HUES64 (cell line): ENCODE results near the gene RGP1.

ENCODE experiments used
- H3K27ac ChIP-seq: 2 replicates; pipeline ENCODE4 v1.7.0; 2013; ENCODE audit warnings: low read depth, low read length, inconsistent platforms
- H3K27me3 ChIP-seq: 2 replicates; pipeline ENCODE4 v1.6.1; 2013; ENCODE audit warnings: mild to moderate bottlenecking, low read length; ENCODE audit not compliant: insufficient read depth
- H3K36me3 ChIP-seq: 2 replicates; pipeline ENCODE4 v1.6.1; 2013; ENCODE audit warnings: mild to moderate bottlenecking, low read length; ENCODE audit not compliant: insufficient read depth
- H3K4me1 ChIP-seq: 2 replicates; pipeline ENCODE4 v1.6.1; 2013; ENCODE audit warnings: mild to moderate bottlenecking, low read length, moderate library complexity; ENCODE audit not compliant: insufficient read depth
- H3K4me3 ChIP-seq: 2 replicates; pipeline ENCODE4 v1.5.1; 2013; ENCODE audit warnings: mild to moderate bottlenecking, low read length, moderate library complexity
- H3K9ac ChIP-seq: 2 replicates; pipeline ENCODE4 v1.6.1; 2013; ENCODE audit warnings: mild to moderate bottlenecking, low read depth, low read length
- H3K9me3 ChIP-seq: 2 replicates; pipeline ENCODE4 v1.6.1; 2013; ENCODE audit warnings: low read depth, low read length; ENCODE audit not compliant: insufficient read depth
- WGBS: fragments of 150-250, 120-280 bp; methylation state at CpG from one replicate; pipeline ENCODE4 v1.1.7; 2013; ENCODE audit warnings: missing lambda C conversion rate; 5-methylcytosine and 5-hydroxymethylcytosine counted together

Gene RGP1

GRCh38 chr9:35792826-35793225 lies 43.7 kb downstream of the RGP1 start:
- Histone ChIP-seq H3K4me1 (peaks cover 6% of the 10 kb centered on the region), H3K4me3 (no peak overlapping the region), H3K36me3 (no peaks in the 10 kb centered on the region), H3K27me3 (peaks cover 5% of the 10 kb centered on the region), H3K9ac (no peak overlapping the region), H3K27ac (no peak overlapping the region), H3K9me3 (no peaks in the 10 kb centered on the region)
- WGBS = 94% methylated on average over 14 of the region's 14 CpGs

GRCh38 chr9:35793461-35793860 lies 44.4 kb downstream of the RGP1 start:
- Histone ChIP-seq H3K27me3 (peaks cover 5% of the 10 kb centered on the region), H3K36me3 (no peaks in the 10 kb centered on the region), H3K4me3 (no peak overlapping the region), H3K27ac (no peak overlapping the region), H3K9me3 (no peaks in the 10 kb centered on the region), H3K9ac (no peak overlapping the region), H3K4me1 (peaks cover 6% of the 10 kb centered on the region)
- WGBS = 80% methylated on average over 2 of the region's 2 CpGs

GRCh38 chr9:35795695-35796094 lies 46.6 kb downstream of the RGP1 start:
- Histone ChIP-seq H3K4me3 (no peak overlapping the region), H3K9me3 (no peaks in the 10 kb centered on the region), H3K4me1 (peaks cover 2% of the 10 kb centered on the region), H3K27me3 (peaks cover 2% of the 10 kb centered on the region), H3K9ac (no peak overlapping the region), H3K36me3 (no peaks in the 10 kb centered on the region), H3K27ac (no peak overlapping the region)

GRCh38 chr9:35797311-35798109 lies 48.4 kb downstream of the RGP1 start:
- H3K4me1 ChIP-seq = no peaks in the 10 kb centered on the region
- H3K9ac ChIP-seq = no peak overlapping the region
- H3K27me3 ChIP-seq = no peaks in the 10 kb centered on the region
- no peak overlapping the region for H3K4me3 ChIP-seq
- peaks cover 5% of the 10 kb centered on the region for H3K36me3 ChIP-seq
- H3K9me3 ChIP-seq = no peaks in the 10 kb centered on the region
- no peak overlapping the region for H3K27ac ChIP-seq
- WGBS = 95% methylated on average over 4 of the region's 6 CpGs

GRCh38 chr9:35798658-35799374 lies 49.7 kb downstream of the RGP1 start:
- no peaks in the 10 kb centered on the region for H3K9me3 ChIP-seq
- WGBS = 90% methylated on average over 4 of the region's 4 CpGs
- H3K4me1 ChIP-seq = no peaks in the 10 kb centered on the region
- no peak overlapping the region for H3K9ac ChIP-seq
- no peaks in the 10 kb centered on the region for H3K27me3 ChIP-seq
- H3K36me3 ChIP-seq = peaks cover 10% of the 10 kb centered on the region
- H3K4me3 ChIP-seq = no peak overlapping the region
- H3K27ac ChIP-seq = no peak overlapping the region

- H3K36me3 ChIP-seq = peaks cover 19% of the 10 kb centered on the region
These were observed 51.4 kb downstream of the RGP1 start for GRCh38 chr9:35800530-35800929.

GRCh38 chr9:35801328-35802128 lies 52.4 kb downstream of the RGP1 start:
- no peaks in the 10 kb centered on the region for H3K4me1 ChIP-seq
- H3K27ac ChIP-seq = no peak overlapping the region
- H3K36me3 ChIP-seq = peaks cover 28% of the 10 kb centered on the region
- no peaks in the 10 kb centered on the region for H3K9me3 ChIP-seq
- H3K9ac ChIP-seq = no peak overlapping the region
- 94% methylated on average over 13 of the region's 13 CpGs for WGBS
- H3K27me3 ChIP-seq = no peaks in the 10 kb centered on the region
- no peak overlapping the region for H3K4me3 ChIP-seq

More at GRCh38 chr9:35800530-35800929, 51.4 kb downstream of the RGP1 start:
- Histone ChIP-seq H3K4me1 (no peaks in the 10 kb centered on the region), H3K27ac (no peak overlapping the region), H3K27me3 (no peaks in the 10 kb centered on the region), H3K9ac (no peak overlapping the region), H3K4me3 (no peak overlapping the region), H3K9me3 (no peaks in the 10 kb centered on the region)
- 91% methylated on average over 7 of the region's 7 CpGs for WGBS

- peaks cover 52% of the 10 kb centered on the region for H3K36me3 ChIP-seq
- H3K9ac ChIP-seq = no peak overlapping the region
- H3K4me1 ChIP-seq = no peaks in the 10 kb centered on the region
- no peak overlapping the region for H3K4me3 ChIP-seq
- WGBS = 94% methylated on average over 8 of the region's 8 CpGs
- H3K27ac ChIP-seq = no peak overlapping the region
- H3K9me3 ChIP-seq = no peaks in the 10 kb centered on the region
- H3K27me3 ChIP-seq = no peaks in the 10 kb centered on the region
These were observed 57.0 kb downstream of the RGP1 start for GRCh38 chr9:35806101-35806500.
